Measurements from ENCODE around the gene SAT2. TPM values are rescaled to one million over a fixed set of nuclear protein-coding genes. Genes with fewer than 3 reads are reported as not detected.
"Not testable (repeated sequence)": the region's sequence is repeated elsewhere in the genome, so short reads cannot be mapped to it uniquely, and the experiment has no call there.

SAT2 gene
- polyA plus RNA-seq, 3 donors = 145 to 161 (median 161) TPM

DNA sequence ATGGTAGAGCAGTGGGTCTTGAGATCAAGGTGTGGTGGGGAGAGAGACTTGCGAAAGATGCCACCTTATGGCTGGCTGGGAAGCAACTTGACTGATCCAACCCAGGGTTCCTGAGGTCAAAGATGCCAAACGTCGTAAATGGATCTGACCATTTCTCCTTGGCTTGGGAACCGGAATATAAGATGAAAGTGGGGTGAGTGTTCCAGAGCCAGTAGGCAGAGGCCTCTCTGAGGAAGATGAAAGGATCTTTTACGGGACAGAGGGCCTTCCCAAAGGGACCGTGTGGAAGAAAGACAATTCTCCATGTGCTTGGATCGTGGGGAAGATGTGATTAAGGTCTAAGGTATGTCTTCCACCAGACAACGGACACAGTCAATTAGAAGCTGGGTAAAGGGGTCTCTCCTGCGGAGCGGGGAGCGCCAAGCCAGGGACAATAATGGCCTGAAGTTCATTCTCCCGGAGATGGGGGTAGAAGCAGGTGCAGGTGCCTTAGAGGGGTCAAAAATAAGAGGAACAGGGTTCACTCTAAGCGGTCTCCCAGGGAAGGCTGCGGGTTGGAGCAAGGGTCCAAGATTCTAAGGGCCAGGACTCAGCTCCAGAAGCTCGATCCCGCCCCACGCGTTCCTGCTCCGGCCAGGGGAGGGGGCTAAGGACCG lies 13.7 kb downstream of the SAT2 start:
- DNase-seq = no peak

DNA sequence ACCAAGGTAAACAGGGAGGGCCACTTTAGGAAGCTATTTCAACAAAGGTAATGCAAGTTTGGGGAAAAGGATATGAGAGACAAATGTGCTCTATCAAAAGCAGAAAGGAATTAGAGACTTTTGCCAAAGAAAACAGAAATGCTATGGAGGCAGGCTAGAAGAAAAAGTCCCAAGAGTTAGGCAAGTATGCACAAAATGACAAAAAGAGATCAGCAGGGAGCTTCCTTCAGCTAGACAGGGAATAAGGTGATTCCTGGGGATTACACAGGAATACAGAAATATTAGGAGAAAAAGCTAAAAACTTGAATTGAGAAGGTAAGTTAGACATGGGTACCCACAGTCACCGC lies 15.4 kb downstream of the SAT2 start:
- no peak for DNase-seq

DNA sequence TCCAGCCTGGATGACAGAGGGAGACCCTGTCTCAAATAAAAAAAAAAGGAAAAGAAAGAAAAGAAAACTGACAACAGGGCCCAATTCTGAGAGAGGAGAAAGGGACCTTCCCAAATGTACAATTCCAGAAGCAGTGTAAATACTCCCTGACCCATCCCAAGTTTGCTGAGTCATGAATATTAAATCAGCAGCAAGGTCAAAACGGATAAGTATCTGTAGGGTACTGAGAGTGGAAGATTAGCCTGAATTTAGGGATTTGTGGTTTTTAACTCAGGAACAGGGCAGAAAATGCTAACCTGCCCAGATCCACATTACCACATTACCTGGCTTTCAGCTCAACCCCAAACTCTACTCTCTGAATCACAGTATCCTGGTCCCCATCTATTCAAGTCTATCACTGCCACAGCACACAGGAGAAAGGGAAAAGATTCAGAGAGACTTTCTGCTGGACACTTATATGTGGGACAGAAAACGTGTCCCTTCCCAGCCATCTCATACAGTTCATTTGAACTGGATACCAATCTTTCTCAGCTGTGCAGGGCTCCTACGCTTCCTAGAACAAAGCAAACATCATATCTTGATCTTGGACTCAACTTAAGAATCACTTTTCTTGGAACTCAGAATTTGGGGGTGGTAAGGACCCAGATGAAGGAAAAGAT lies 15.9 kb downstream of the SAT2 start:
- no peak for DNase-seq

DNA sequence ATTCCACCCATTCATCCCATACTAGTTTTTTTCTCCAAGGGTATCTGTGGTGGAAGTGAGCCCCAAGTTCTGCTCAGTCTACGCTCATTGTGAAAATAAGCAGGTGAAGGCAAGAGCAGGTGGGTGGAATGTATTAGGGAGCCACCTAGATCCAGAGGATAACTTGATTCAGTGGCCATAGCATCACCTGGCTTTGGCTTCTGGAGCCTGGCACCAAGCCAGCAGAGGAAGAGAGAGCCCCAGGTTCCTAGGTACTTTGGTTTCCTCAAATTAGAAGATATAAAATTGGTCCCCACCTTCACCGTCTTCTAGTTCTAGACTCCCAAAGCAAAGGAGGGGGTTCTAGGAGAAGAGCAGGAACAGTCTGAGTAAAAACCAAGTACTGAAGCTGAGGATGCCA lies 17.0 kb downstream of the SAT2 start:
- no peak for DNase-seq

GRCh38 chr17:7606280-7606679 lies 21.3 kb downstream of the SAT2 start:
- no peak for DNase-seq

DNA sequence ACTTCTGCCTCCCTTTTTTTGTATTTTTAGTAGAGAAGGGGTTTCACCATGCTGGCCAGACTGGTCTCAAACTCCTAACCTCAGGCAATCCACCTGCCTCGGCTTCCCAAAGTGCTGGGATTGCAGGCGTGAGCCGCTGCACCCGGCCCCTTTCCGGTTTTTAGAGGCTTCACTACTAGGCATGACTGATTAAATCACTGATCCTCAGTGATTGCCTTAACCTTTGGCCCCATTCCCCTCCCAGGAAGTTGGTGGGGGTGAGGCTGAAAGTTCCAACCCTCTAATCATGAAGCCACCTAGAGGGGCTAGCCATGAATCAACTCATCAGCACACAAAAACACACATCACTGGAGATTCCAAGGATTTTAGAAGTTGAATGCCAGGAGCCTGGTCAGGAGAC lies 30.1 kb downstream of the SAT2 start:
- not testable (repeated sequence) for DNase-seq

DNA sequence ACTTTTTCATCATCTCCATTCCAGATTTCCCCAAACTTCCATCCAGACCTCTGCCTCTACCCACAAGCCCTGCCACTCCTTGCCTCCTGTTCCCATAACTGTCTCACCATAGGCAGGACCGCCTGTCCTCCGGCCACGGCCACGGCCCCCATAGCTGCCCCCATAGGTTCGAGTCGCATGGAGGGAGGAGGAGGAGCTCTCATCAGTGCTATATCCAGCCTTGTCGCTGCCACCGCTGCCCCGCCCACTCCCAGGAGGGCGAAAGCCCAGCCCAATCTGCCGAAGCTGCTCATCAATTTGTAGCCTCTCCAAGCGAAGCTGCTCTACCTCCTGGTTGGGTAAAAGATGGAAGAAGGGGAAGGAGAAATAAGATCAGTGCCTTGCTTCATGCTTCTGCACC lies 34.3 kb downstream of the SAT2 start:
- no peak for DNase-seq

DNA sequence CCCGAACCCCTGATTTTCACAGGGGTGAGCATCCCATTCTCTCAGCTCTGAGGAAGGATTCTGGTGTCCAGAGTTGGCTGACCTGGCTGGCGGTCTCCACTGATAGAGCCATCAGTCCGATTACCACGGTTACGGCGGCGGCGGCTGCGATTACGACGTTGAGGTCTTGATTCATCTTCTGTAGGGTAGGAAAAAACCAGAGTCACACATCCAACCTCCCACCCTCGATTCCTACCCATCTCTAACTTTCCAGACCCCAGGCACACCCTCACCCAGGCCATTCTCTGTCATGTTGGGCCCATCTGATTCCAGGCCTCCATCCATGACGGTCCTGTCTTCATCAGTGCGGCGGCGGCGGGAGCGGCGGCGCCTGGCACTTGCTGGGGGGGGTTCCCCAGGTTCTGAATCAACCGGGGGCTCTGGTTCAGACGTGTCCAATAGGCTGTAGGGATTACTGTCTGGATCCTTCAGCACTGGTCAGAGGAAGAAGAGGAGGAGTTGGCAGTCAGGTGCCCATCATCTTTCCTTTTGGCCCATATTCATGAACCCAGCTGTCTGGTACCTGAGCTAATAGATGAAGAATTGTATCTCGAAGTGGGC lies 35.1 kb downstream of the SAT2 start:
- no peak for DNase-seq

DNA sequence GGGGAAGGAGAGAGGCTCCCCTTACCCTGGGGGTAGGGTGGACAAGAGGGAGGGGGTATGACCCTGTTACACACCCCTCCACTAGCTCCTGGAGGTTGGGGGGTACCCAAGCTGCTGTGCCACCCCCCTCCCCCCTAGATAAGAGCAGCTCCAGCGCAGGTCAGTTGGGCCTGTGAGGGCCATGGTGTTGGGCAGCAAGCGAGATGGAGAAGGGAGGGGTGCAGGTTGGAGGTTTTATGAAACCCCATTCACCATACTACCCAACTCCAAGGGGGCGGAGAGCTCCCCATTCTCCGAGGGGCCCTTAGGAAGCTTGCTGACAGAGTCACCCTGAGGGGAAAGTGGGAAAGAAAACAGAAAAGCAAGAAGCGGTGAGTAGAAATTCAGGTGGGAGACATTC lies 36.0 kb downstream of the SAT2 start:
- DNase-seq = no peak

DNA sequence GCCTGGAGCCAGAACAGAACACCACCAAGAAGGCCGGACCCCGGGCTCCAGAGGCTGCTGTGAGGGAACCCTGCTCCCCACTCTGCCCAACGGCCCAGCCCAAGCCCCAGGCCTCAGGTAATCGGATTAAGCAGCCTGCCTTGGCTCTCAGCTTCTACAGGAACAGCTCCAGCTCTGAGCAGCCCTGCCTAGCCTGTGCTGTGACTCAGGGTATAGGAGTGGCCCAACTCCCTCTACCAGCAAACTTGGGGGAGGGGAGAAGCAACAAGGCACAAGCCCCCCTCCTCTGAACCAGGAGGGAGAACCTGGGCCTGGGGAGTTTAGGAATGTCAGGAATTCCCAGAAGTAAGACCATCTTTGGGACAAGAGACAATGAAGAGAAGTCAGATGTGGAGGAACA lies 36.9 kb downstream of the SAT2 start:
- no peak for DNase-seq

- no peak for DNase-seq
Observed at GRCh38 chr17:7589891-7590691, 37.5 kb downstream of the SAT2 start, which contains the start of gene SOX15. Gene SOX15 (minus strand): TSS chr17:7590094. CDS start chr17:7589676, 418 bp downstream.

GRCh38 chr17:7589204-7589868 lies 38.3 kb downstream of the SAT2 start:
- peak; percentile 85 for DNase-seq

GRCh38 chr17:7588553-7589203 lies 38.9 kb downstream of the SAT2 start:
- DNase-seq = no peak

- no peak for DNase-seq
Observed at GRCh38 chr17:7587420-7588151, 40.0 kb downstream of the SAT2 start.

DNA sequence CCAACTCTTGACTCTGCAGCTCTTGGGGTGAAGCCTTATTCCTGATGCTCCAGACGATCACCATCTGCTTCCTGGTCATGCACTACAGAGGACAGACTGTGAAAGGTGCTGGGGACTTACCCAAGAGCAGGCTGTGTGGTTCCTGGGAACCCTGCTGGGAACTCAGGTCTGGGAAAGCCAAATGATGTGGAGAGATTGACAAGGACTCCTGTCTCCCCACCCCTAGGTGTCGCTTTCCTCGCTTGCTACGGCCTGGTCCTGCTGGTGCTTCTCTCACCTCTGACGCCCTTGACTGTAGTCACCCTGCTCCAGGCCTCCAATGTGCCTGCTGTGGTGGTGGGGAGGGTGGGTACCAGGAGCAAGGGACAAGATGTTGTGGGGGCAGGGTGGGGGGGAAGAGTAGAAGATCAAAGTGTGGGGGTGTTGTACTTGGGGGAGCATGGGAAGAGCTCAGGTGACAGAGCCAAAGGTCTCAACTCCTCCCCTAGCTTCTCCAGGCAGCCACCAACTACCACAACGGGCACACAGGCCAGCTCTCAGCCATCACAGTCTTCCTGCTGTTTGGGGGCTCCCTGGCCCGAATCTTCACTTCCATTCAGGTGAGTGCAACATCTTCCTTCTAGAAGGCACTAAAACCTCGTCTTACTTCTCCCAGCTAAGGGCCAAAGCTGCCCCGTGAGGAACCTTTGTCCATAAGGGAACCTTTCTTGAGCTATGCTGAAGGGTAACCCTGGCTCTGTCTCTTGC lies 40.8 kb downstream of the SAT2 start:
- DNase-seq = no peak

GRCh38 chr17:7583253-7584109 lies 44.1 kb downstream of the SAT2 start, which contains the start of gene MPDU1:
Gene MPDU1 (plus strand): TSS chr17:7583852. CDS start chr17:7583863, 11 bp downstream.
- peak; percentile 98 for DNase-seq

DNA sequence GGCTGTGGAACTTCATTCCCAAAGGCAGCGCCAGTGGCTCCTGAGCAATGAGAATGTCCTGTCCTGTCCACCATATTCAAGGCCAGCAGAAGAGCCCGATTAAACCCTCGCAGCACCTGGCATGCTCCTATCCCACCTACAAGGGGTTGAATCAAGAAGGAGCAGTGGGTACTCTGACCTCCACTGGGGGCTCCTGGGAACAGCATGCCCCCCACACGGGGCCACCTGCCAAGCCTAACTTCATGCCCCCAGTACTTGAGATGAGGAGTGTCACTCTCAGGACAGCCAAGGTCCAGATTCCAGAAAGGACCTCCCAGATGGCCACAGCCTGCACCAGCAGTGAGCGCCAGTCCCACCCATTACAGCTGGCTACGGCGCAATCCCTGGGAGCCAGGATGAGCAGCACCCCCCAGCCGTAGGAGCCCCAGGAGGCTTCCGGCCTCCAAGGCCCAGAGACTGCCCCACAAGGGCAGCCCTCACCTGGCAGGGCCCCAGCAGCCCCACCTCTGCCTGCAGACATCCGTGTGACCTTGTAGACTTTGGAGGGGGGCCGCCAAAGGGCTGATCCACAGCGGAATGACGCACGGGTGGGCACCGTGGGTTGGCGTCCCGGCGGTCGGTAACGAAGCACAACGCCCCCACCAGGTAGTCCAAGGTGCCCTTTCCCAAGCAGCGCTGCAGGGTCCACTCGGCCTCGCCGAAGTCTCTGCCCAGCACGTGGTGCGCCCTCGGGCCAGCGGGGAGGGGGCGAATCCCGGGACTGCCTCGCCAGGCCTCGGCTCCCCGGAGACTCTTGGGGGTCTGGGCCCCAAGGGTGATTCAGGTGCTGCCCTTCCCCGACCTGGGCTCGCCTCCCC lies 45.0 kb downstream of the SAT2 start:
- no peak for DNase-seq
